Anterior cingulate cortex (tissue), 58 donors: ENCODE measurements around the gene ARPC5.
A peak's percentile ranks its signal among the peaks of the same experiment; 100 is the strongest.
"Not testable (repeated sequence)": the region's sequence is repeated elsewhere in the genome, so short reads cannot be mapped to it uniquely, and the experiment has no call there.

Experiments
- DNase-seq, 58 donors: peaks; one replicate each; lab custom pipeline; 2025; lab: John Stamatoyannopoulos, UW

Gene ARPC5

DNA sequence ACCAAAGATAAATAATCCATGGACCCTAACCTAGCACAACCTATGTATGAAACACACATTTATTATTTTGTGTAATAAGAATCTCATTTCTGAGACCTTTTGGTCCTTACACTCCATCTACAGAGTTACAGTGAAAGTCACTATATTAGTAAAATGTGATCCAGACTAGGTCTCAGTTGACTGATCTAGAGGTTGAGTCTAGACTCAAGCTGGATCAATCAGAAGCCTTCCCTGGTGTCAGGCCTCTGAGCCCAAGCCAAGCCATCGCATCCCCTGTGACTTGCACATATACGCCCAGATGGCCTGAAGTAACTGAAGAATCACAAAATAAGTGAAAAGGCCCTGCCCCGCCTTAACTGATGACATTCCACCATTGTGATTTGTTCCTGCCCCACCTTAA, 22.6 kb downstream of the ARPC5 start:
- not testable (repeated sequence) for DNase-seq

DNA sequence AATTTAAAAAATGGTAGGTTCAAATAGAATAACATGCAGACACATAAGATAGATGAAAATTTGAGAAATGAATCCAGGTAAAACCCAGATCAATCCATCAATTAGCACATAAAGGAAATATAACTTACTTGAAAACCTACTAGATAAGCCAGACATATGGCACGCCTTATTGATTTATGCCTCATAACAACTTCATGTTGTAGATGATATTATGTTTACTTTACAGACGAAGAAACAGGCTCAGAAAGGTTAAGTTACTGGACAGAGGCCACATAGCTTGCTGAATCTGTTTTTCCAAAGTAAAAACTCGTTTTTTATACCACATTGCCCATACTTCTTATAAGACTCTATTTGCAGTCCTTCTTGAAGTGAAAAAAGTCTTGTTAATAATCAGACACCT, 23.2 kb downstream of the ARPC5 start:
- no peak for DNase-seq

DNA sequence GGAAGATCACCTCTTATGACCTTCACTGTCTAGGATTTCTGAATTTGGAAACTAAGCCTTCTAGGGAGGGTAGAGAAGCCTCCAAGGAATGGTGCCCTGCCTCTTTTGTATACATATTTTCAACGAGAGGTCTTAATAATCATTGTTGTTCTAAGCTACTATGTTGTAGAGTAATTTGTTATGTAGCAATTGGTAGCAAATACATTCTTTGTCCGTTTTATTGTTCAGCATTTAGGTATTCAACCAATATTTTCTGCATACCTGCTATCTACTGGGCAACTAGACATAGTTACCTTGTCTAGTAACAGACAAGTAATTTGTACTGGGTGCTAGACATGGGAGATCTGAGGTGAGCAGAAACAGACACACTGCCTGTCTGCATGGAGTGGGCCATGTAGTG, 24.6 kb downstream of the ARPC5 start:
- DNase-seq: no peak

DNA sequence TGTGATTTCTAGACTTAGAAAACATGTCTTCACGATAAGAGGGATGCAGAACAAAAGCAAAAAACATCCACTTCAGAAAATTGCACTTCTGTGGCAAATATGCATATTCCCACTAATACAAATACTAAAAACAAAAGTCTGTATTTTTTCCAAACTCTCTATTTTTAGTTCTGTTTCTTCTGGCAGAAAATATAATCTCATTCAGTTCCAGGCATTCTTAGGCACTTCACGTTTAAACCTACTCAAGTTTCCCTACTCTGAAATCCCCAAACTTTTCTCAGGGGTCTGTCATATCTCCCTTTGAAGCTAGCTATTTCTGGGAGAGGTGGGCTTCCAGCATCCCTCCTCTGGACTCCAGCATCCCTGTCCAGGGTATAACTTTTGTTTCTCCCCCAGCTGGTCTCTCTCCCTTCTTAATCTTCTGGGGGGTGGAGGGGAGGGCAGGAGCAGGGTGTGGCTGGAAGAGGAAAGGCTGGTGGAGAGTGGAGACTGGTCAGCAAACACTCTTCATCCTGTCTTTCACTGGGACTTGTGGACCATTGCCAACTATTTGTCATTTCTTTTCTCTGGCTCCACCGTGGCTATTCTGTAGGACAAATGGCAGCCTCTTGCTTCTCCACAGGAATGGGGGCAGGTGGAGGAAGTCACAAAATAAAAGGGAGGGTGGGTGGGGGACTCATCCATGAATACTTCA, 25.7 kb downstream of the ARPC5 start:
- DNase-seq: no peak

DNA sequence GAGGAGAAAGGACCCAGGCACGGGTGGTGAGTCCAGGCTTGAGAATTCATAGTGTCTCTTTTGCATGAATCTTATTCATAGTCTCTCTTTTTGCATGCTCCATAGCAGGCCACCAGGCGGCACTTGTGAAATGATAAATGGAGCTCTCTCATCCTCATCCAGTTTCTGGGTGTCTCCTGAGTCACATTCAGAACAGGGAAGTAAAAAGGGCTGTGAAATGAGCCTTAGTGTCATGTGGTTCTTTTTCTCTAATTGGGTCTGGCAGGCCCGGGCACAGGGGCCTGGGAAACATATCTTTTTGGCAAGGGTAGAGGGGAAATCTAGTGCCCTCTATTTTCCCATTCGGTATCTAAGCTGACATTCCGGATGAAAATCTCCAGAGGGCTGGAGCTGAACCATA, 26.3 kb downstream of the ARPC5 start:
- peak in 45 of 58 donors; percentile 13 to 79 (median 51) for DNase-seq

DNA sequence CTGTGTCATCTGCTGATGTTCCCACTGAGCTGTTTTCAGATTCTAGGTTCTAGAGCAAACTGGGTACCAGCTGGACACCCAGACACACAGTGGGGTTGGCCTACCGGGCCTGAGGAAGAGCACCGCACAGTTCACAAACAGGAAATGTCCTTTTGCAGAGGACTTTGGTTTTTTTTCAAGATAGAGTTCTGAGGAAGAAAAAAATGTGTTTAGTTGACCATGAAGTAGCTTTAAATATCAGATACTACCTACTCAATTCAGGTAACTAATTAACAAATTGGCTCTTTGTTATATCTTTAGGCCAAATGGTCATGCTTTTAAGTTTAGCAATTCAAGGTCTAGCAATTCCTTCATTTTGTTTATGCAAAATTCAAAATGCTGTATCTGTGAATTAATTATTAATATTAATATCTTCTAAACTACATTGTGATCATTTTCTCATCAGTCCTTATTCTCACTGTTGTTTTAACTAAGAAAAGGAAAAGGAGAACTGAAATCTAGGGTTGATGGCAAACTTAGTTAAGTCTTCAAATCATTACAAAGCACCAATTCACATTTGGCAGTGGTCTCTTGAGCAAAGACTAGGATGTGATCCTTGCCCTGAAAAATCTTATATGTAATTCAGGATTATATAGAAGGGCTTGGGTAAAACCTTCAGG, 28.1 kb downstream of the ARPC5 start:
- no peak for DNase-seq

DNA sequence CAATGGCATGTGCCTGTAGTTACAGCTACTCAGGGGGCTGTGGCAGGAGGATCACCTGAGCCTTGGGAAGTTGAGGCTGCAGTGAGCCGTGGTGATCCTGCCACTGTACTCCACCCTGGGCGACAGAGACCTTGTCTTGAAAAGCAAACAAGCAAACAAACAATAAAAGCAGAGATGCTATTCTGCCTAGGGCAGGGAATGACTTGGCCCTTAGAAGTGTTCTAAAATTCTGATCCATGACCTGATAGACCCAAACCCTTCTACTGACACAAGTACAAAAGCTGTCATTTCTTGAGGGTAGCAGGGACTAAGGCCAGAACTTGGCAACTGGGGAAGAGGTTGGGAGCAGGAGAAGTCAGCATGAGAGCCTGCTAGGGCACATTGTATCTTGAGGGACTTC, 29.7 kb downstream of the ARPC5 start:
- no peak for DNase-seq

DNA sequence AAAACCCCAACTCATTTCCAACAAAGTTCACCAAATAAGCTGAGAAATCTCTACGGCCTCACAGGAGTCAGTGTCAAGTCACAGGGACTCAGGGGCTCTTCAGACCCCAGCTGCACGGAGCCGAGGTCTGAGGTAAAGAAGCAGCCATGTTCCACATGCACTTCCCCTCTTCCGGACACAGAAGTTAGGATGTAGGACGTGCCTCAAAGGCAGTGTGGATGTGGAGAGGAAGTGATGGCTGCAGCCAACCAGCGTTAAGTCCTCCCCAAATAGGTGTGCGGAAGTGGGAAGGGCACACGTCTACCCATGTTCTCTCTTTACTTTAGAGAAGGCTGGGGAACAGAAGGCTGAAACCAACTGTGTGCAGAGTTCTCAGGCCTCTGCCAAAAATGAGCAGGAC, 30.8 kb downstream of the ARPC5 start:
- no peak for DNase-seq

DNA sequence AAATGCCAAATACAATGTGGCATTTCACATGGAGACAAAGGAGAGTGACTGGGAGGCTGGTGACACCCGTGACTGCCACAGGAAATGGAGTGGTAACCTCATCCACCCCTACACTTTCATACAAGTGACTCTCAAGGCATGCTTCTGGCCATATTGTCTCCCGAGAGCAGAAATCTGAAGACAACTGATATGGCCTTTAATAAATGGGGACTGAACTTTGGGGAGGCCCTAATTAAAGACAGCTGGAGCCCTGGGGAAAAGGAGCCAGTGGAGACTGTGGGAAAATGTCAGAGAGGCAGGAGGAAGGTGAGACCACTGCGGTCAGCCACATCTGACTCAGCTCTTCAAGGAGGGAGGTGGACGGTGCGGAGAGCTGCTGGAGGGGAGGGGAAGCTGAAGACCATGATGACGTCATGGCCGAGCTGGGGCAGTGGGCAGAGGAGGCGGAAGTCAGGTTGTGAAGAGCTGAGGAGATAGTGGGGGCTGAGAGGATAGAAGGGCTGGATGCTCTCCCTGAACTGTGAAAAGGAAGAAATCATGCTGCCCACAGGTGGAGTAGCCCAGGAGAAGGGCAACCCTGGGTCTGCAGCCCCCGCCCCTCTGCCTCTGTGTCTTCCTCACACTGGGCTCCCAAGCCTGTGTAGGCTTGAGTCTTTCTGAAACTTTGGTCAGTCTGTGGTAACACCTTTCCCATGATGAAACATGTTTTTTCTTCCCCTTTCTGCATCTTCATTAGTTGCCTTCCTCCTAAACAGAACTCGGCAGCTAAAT, 31.4 kb downstream of the ARPC5 start:
- DNase-seq: no peak

DNA sequence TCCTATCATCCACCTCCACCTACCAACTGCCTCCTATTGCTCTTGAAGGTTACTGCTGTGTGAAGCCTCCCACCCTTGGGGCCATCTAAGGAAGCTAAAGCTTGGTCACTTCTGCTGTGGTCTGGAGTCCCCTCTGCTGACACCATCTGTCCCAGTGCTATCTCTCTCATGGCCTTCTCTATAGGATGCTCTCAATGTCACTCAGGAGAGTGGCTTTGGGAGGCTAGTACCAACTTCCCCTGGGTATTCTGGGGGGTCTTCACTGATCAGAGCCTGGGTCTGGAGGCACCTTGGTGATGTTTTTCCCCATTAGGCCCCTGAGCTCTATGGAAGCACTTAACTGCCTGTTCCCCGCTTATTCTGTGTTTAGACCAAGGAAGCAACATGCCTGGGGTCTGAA, 33.1 kb downstream of the ARPC5 start:
- no peak for DNase-seq

DNA sequence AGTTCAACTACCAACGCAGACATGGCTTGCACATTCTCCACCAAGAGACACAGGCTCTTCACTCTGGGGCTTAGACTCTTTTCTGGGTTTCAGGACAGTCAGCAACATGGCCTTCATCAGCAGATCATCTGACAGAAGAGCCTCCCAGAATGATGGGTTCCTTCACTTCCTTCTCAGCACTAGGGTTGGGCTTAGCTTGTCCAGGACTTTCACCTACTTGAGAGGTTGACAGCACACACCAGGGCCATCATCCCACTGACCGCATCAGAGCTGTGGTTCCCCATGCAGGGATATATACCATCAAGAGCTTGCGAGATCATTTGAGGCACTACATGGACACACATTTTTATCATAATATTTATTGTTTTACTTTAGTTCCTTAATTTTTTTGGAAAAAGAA, 34.9 kb downstream of the ARPC5 start:
- DNase-seq: no peak

DNA sequence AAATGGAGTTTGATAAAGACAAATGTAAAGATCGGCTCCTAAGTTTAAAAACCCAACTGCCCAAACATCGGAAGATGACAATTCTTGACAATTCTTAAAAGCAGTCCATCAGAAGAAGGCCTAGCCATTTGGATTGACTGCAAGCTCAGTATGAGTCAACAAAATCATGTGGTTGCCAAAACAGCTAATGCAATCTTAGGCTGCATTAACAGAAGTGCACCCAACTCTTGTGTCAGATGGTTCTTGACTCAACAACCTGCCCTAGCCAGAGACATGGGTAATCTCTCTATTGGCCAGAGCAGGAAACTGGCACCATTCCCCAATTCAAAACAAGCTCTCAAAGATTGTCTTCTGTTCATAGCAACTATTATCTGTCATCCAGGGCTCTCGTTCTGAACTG, 35.4 kb downstream of the ARPC5 start:
- DNase-seq: no peak

DNA sequence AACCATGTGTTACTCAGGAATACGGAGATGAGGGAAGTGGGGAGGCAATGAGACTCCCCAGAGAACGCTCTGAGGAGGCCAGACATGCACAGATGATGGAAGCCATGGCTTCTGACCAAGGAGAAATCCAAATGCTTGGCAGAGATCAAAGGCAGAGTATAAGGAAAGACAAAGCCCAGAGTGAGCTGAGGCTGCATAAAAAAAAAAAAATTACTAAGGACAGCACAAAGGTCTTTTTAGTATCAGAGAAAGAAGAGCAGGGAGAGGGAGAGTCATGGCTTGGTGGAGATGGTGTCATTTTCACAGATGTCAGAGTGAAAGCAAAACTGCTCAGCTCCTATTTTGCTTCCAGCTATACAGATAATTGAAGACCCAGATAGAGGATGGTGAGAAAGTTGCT, 37.2 kb downstream of the ARPC5 start:
- DNase-seq: peak in 1 of 58 donors; percentile 26

DNA sequence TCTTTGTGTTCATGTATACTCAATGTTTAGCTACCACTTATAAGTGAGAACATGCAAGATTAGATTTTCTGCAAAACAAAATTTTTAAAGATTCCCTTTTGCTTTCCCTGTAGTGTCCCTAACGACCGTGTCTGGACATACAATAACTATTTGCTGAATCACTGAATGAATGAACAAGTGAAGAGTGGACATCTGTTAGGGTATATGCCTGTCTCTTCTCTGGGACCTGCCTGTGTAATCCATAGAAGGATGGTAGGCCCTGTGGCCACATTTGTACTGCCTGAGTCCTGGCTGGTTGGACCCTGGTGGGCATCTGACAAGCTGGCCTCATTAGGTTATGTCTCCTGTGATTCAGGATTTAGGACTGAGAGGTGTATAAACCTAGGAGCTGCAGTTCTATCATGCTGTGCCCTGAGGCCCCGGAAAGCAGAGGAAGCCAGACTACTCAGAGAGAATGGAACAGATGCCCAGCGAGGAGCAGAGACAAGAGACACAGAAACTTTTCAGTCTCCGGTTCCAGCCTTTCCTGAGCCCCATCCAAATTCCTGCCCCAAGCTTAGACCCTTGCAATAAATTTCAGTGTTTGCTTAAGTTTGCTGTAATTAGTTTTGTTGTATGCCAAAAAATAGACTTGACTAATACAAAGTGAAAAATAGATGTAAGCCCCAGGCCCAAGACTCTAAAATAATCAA, 37.8 kb downstream of the ARPC5 start:
- DNase-seq: peak in 1 of 58 donors; percentile 11

DNA sequence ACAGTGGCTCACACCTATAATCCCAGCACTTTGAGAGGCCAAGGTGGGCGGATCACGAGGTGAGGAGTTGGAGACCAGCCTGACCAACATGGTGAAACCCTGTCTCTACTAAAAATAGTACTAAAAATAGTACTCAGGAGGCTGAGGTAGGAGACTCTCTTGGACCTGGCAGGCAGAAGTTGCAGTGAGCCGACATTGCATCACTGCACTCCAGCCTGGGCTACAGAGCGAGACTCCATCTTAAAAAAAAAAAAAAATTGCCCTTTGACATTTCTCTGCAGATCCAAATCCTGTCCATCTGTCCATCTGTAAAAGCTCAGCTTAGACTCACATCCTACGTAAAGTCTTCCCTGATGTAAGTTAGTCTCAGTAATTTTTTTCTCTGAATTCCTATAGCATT, 39.1 kb downstream of the ARPC5 start:
- DNase-seq: no peak

DNA sequence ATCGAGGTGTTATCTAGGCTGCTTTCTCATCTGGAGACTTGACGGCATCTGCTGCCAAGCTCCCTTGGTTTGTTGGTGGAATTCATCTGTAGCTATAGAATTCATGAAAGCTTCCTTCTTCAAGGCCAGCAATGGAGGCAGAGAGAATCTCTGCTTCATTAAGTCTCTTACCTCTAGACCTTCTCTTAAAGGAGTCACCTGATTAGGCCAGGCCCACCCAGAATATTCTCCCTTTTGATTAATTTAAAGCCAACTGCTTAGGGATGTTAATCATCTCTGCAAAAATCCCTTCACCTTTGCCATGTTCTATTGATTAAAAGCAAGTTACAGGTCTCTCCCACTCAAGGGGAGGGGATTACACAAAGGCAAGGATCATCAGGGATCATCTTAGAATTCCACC, 40.0 kb downstream of the ARPC5 start:
- DNase-seq: no peak

DNA sequence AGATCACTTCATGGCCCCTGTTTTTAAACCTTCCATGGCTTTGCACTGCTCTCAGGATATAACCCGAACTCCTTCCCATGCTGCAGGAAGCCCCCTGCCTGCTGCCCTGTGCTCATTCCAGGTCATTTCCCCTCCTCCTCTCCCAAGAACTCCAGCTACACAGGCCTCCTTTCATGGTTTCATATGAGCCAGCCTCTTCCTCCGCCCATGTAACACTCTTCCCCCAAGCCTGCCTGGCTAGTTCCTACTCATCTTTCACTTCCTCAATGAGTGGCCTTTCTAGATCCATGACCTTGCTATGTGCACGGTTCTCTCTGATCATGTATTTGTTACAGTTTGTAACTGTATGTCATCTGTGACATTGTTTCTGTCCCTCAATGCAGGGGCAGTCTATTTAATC, 42.2 kb downstream of the ARPC5 start:
- peak in 6 of 58 donors; percentile 14 to 38 (median 18) for DNase-seq

DNA sequence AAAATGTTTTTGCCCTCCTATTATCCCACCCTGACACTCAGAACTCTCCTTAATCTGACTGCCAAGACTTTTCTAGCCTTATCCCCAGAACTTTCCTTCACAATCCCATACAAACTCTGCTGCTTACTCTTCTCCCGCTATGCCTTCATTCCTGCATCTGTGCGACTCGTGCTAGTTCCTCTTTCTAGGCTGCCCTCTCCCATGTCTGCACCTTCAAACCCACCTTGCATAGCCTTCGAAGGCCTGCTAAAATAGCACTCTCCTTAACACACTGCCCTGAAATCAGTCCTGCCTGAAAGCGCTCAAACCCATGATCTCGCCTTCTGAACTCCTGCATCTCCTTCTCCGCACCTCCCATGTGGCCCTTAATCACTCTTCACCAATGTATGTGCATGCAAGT, 42.9 kb downstream of the ARPC5 start:
- no peak for DNase-seq

DNA sequence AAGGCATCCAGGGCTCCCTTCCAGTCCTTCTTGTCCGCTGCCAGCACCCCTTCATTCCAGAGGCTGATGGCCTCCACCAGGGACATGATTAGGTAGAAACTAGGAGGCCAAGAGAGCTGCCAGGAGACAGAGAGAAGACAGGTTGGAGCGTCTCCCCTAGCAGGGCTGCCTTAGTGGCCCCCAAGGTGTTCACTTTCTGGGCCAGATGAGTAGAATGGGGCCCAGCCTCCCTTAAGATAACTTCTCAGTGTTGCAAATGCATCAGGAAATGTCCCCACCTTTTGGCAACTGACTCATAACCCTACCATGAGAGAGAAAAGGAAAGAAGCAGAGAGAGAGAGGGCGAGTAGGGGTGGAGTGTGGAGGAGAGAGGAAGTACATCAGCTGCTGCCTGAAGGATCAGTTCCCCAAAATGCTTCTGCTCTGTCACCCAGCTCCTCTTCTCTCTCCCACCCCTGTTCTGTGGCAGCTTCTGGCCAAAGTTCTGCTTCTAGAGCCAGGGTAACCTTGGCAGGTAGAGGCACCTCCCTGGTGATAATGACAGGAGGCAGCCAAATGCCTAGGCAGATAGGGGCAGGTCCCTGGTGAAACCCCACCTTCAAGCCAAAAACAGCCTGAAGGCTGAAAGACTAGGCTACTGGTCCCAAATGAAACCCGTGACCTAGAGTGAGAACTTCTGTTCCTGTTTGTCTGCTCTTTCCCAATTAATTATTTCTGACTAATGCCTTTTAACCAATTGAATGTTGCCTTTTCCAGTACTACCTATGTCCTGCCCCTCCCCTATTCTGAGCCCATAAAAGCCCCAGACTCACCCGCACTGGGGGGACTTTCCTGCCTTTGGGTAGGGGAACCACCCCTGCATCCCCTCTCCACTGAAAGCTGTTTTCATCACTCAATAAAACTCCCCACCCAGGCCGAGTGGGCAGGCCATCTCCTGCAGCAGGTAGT, 45.1 kb downstream of the ARPC5 start, which contains the start of gene NCF2:
Gene NCF2, minus strand, starts transcription at position 216 of the 948 bp plus-strand sequence. Its CDS starts 130 bp downstream, at position 86.
- DNase-seq: peak in 5 of 58 donors; percentile 15 to 28 (median 19)

DNA sequence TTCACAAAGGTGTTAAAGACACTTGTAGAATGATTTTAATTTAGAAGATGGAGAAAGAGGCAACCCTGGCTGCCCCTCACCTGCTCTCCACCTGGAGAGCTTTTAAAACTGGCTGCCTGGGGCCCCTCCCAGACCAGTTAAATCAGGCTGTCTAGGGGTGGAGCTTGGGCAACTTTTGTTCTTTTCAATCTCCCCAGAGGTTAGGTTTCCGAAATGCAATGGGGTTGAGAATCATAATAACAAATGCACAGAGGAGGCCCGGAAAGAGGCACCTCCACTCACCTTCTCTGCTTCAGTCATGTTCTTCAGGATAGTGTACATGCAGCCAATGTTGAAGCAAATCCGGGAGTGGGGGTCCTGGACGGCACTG, 45.7 kb downstream of the ARPC5 start:
- DNase-seq: no peak
